HL-60 (cell line): ENCODE measurements around the gene TNFRSF21.

Source experiments
- DNase-seq, 2 experiments: peaks; one replicate each; pipeline ENCODE4 v3.0.0-alpha.2; 2010 to 2020; ENCODE audit warnings: low read depth in 1 of 2, low spot score in 1 of 2
- H3K27ac ChIP-seq: fragments of 250-450 bp; sonication (Bioruptor Pico); replicated peaks from 2 replicates; pipeline ENCODE4 v1.5.1; 2020; ENCODE audit warnings: mild to moderate bottlenecking, moderate library complexity
- H3K27me3 ChIP-seq: fragments of 250-450 bp; sonication (Bioruptor Pico); 2 replicates; pipeline ENCODE4 v1.5.1; 2021; ENCODE audit warnings: mild to moderate bottlenecking, moderate library complexity; ENCODE audit not compliant: insufficient read depth, poor library complexity, severe bottlenecking
- H3K4me3 ChIP-seq: replicated peaks from 2 replicates; pipeline ENCODE4 v1.5.1; 2011; ENCODE audit warnings: mild to moderate bottlenecking, control low read depth, low read length; ENCODE audit not compliant: insufficient read depth
- CTCF ChIP-seq: IDR thresholded peaks from one replicate; pipeline ENCODE4 v1.5.1; 2011; ENCODE audit warnings: low read length, control low read depth, inconsistent platforms; ENCODE audit not compliant: insufficient read depth
- GABPA ChIP-seq: IDR thresholded peaks from 2 replicates; pipeline ENCODE4 v1.6.1; 2012; ENCODE audit warnings: low read depth
- POLR2AphosphoS5 ChIP-seq: IDR thresholded peaks from 2 replicates; pipeline ENCODE4 v1.6.1; 2012; ENCODE audit warnings: low read depth
- REST ChIP-seq: IDR thresholded peaks from 2 replicates; pipeline ENCODE4 v1.6.1; 2012; ENCODE audit warnings: low read depth; ENCODE audit not compliant: insufficient replicate concordance
- SPI1 ChIP-seq: IDR thresholded peaks from 2 replicates; pipeline ENCODE4 v1.6.1; 2012; ENCODE audit warnings: low read depth, mild to moderate bottlenecking, borderline replicate concordance

TNFRSF21 gene

GRCh38 chr6:47294990-47295389 lies 14.7 kb downstream of the TNFRSF21 start:
- H3K27me3 ChIP-seq: no peaks in the 10 kb centered on the region
- H3K27ac ChIP-seq: no peak overlapping the region
- H3K4me3 ChIP-seq: no peak overlapping the region
- no peak for DNase-seq
- TF ChIP-seq GABPA (no peak), REST (no peak), POLR2AphosphoS5 (no peak), CTCF (no peak), SPI1 (no peak)

- no peak overlapping the region for H3K27ac ChIP-seq
- H3K27me3 ChIP-seq: no peaks in the 10 kb centered on the region
- no peak for TF ChIP-seq SPI1
- no peak for DNase-seq
- no peak overlapping the region for H3K4me3 ChIP-seq
These were observed 16.8 kb downstream of the TNFRSF21 start for GRCh38 chr6:47292944-47293343.

- TF ChIP-seq SPI1 (no peak), GABPA (no peak), POLR2AphosphoS5 (no peak), REST (no peak), CTCF (no peak)
- DNase-seq: no peak
- no peaks in the 10 kb centered on the region for H3K27me3 ChIP-seq
- H3K4me3 ChIP-seq: no peak overlapping the region
- H3K27ac ChIP-seq: no peak overlapping the region
These were observed 17.7 kb downstream of the TNFRSF21 start for GRCh38 chr6:47292027-47292426.

GRCh38 chr6:47290124-47290834 lies 19.4 kb downstream of the TNFRSF21 start:
- TF ChIP-seq GABPA (no peak), SPI1 (no peak), POLR2AphosphoS5 (no peak), REST (no peak), CTCF (no peak)
- H3K27me3 ChIP-seq: no peaks in the 10 kb centered on the region
- DNase-seq: no peak
- no peak overlapping the region for H3K27ac ChIP-seq
- no peak overlapping the region for H3K4me3 ChIP-seq
